Endothelial cell of umbilical vein (primary cell): Measurements from ENCODE around the gene RAD51B. TPM values are rescaled to one million over a fixed set of nuclear protein-coding genes. Genes with fewer than 3 reads are reported as not detected.

ENCODE experiments used
- BruUV-seq: library from RNA; stranded (reverse); fragments of 400-500 nt; replicated peaks from 2 replicates; lab custom pipeline; 2021; lab: Mats Ljungman, UMichigan
- CTCF ChIA-PET: fragments of 300-600, 350-600 bp; sonication (Branson Sonifier 250); formaldehyde crosslinking; loops from one replicate; lab custom pipeline; 2021; ENCODE audit warnings: antibody characterized with exemption, inconsistent platforms; lab: Charles Lee
- POLR2A ChIA-PET: fragments of 300-600, 350-600 bp; sonication (Branson Sonifier 250); formaldehyde crosslinking; loops from one replicate; lab custom pipeline; 2021; ENCODE audit warnings: antibody characterized with exemption, inconsistent platforms; lab: Charles Lee
- DNase-seq: peaks from one replicate; pipeline ENCODE4 v3.0.0-alpha.2; 2011; ENCODE audit warnings: low read depth, low spot score
- FAIRE-seq: peaks from 2 replicates; lab custom pipeline; 2011; peaks lifted over from hg19 to GRCh38; lab: Jason Lieb, UNC
- H2AFZ ChIP-seq: 2 replicates; pipeline ENCODE4 v1.6.0; 2012; ENCODE audit warnings: low read depth, low read length, control low read depth, inconsistent platforms
- H3K27ac ChIP-seq: 2 replicates; pipeline ENCODE4 v1.5.1; 2011; ENCODE audit warnings: low read depth, mild to moderate bottlenecking, control low read depth, low read length, moderate library complexity; ENCODE audit not compliant: insufficient read depth
- H3K27me3 ChIP-seq, 2 experiments: 2 replicates each; pipeline versions ENCODE4 v1.6.0 to v1.6.1; 2011; ENCODE audit warnings: low read length in 2 of 2, mixed read lengths in 1 of 2; ENCODE audit not compliant: control insufficient read depth in 2 of 2, insufficient read depth in 2 of 2
- H3K36me3 ChIP-seq, 2 experiments: 2 replicates in 1 of 2; 3 replicates in 1 of 2; pipeline ENCODE4 v1.5.1; 2011; ENCODE audit warnings: low read length in 2 of 2, mild to moderate bottlenecking in 1 of 2, moderate library complexity in 1 of 2; ENCODE audit not compliant: control insufficient read depth in 2 of 2, insufficient read depth in 2 of 2; ENCODE audit errors: extremely low read depth in 1 of 2
- H3K4me1 ChIP-seq: 3 replicates; pipeline ENCODE4 v1.5.1; 2011; ENCODE audit warnings: mild to moderate bottlenecking, low read length; ENCODE audit not compliant: control insufficient read depth, insufficient read depth; ENCODE audit errors: extremely low read depth
- H3K4me2 ChIP-seq: 2 replicates; pipeline ENCODE4 v1.6.1; 2011; ENCODE audit warnings: low read length, control low read depth, mixed read lengths; ENCODE audit not compliant: insufficient read depth
- H3K4me3 ChIP-seq, 3 experiments: fragments of 200-600 bp in 1 of 3; sonication (generic), shearing (Covaris generic) in 1 of 3; replicated peaks in 1 of 3; 2 replicates each; pipeline ENCODE4 v1.5.1; 2011 to 2016; ENCODE audit warnings: control low read depth in 3 of 3, low read length in 3 of 3, mild to moderate bottlenecking in 2 of 3, inconsistent platforms in 1 of 3, low read depth in 1 of 3, moderate library complexity in 1 of 3; ENCODE audit not compliant: insufficient read depth in 1 of 3
- H3K79me2 ChIP-seq: 2 replicates; pipeline ENCODE4 v1.6.0; 2012; ENCODE audit warnings: low read length, inconsistent platforms; ENCODE audit not compliant: control insufficient read depth, insufficient read depth
- H3K9ac ChIP-seq: replicated peaks from 2 replicates; pipeline ENCODE3; 2011; ENCODE audit warnings: low read length, control low read depth; ENCODE audit not compliant: insufficient read depth; ENCODE audit errors: extremely low read depth
- H3K9me1 ChIP-seq: replicated peaks from 3 replicates; pipeline ENCODE4 v1.6.0; 2011; ENCODE audit warnings: mild to moderate bottlenecking, low read length; ENCODE audit not compliant: control insufficient read depth, insufficient read depth; ENCODE audit errors: extremely low read depth
- H3K9me3 ChIP-seq: replicated peaks from 2 replicates; pipeline ENCODE4 v1.5.1; 2012; ENCODE audit warnings: low read length, inconsistent platforms; ENCODE audit not compliant: control insufficient read depth, insufficient read depth
- H4K20me1 ChIP-seq: replicated peaks from 2 replicates; pipeline ENCODE3; 2011; ENCODE audit warnings: mild to moderate bottlenecking, low read length; ENCODE audit not compliant: control insufficient read depth, insufficient read depth; ENCODE audit errors: extremely low read depth
- EZH2 ChIP-seq: IDR thresholded peaks from 2 replicates; pipeline ENCODE4 v1.6.1; 2012; ENCODE audit warnings: borderline replicate concordance, low read depth, mild to moderate bottlenecking, moderate library complexity, low read length, inconsistent platforms; ENCODE audit not compliant: severe bottlenecking
- FOS ChIP-seq: IDR thresholded peaks from 2 replicates; pipeline ENCODE4 v1.6.1; 2011; ENCODE audit warnings: mild to moderate bottlenecking, low read length, moderate library complexity, borderline replicate concordance; ENCODE audit not compliant: insufficient read depth
- GATA2 ChIP-seq: IDR thresholded peaks from 2 replicates; pipeline ENCODE4 v1.7.0; 2011; ENCODE audit warnings: low read depth, mild to moderate bottlenecking, moderate library complexity, mixed read lengths, low read length; ENCODE audit not compliant: insufficient read length, insufficient read depth
- JUN ChIP-seq: IDR thresholded peaks from 2 replicates; pipeline ENCODE4 v1.6.1; 2011; ENCODE audit warnings: borderline replicate concordance, low read depth; ENCODE audit not compliant: insufficient read length, insufficient read depth
- MYC ChIP-seq: IDR thresholded peaks from one replicate; pipeline ENCODE4 v1.6.1; 2011; ENCODE audit warnings: mild to moderate bottlenecking, low read depth, low read length
- POLR2A ChIP-seq: IDR thresholded peaks from 2 replicates; pipeline ENCODE4 v1.6.1; 2012; ENCODE audit warnings: low read depth, mild to moderate bottlenecking, control low read depth, low read length
- POLR2AphosphoS5 ChIP-seq: IDR thresholded peaks from 2 replicates; pipeline ENCODE4 v1.6.1; 2012; ENCODE audit warnings: low read depth, mild to moderate bottlenecking, control low read depth, low read length, moderate library complexity; ENCODE audit not compliant: insufficient read depth
- dilution Hi-C: fragments of 300-500 bp; cut with MboI; formaldehyde crosslinking; loops from one replicate; pipeline ENCODE4 v1.15.0; 2019; ENCODE audit warnings: low sequenced_read_pairs; ENCODE audit not compliant: extremely low pct_ligation_motif_present
- intact Hi-C: fragments of 100-400 bp; cut with micrococcal nuclease; formaldehyde crosslinking; loops from one replicate; pipeline ENCODE4 v1.10.0; 2022
- polyA plus RNA-seq, 4 experiments: library from polyadenylated mRNA; depleted of rRNA in 3 of 4; stranded (reverse) in 3 of 4; unstranded in 1 of 4; fragments of >200 nt; gene quantifications; 2 replicates each; pipeline versions ENCODE4 v1.2.1 to v1.2.3, GENCODE V29; 2011 to 2012; ENCODE audit warnings: missing spikeins in 1 of 4
- total RNA-seq: library from RNA; stranded (reverse); gene quantifications from 2 replicates; pipeline ENCODE4 v1.2.3, GENCODE V29; 2021
- TF ChIP-seq, protein P1 (sequence below): IDR thresholded peaks from 2 replicates; pipeline ENCODE4 v1.6.1; 2011; ENCODE audit not compliant: insufficient read depth, insufficient read length
- TF ChIP-seq, protein P2 (sequence below), 2 donors: IDR thresholded peaks; 1 replicate in 1 of 2; 2 replicates in 1 of 2; pipeline ENCODE4 v1.5.1; 2011; ENCODE audit warnings: low read length in 2 of 2, mild to moderate bottlenecking in 2 of 2, moderate library complexity in 2 of 2, control low read depth in 1 of 2, inconsistent platforms in 1 of 2, low read depth in 1 of 2; ENCODE audit not compliant: insufficient read depth in 1 of 2; ENCODE audit errors: extremely low read depth in 1 of 2

Gene RAD51B
- total and polyA plus RNA-seq, 2 donors (not counting 3 experiments of a cell fraction or from before 2014, with no cell fraction given), result 3.9 to 19.0 TPM

DNA sequence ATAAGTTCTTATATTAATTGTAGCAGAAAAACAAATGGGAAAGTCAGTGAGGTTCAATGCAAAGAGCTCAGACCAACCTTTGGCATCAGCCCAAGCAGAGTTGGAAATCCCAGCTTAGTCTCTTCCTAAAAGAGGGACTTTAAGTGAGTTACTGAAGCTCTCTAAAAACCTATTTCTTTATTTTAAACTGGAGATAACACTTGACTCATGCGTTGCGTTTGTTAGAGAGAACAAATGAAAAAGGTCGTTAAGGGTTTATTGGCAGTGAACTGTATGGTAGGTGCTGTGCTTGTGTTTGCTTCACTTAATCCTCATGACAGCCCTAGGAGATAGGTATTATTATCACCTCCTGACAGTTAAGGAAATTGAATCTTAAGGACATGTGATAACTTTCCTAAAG is 396.5 kb downstream of the RAD51B start:
- intact Hi-C loops (no loop called here), dilution Hi-C loops (no loop called here)
- ChIA-PET CTCF (interaction anchor here (0.9 to 1.1 kb wide), 2 partner anchors 12 to 16 kb away, joined by 3 read pairs; no protein-coding TSS in a partner anchor), POLR2A (no interaction called here)
- no peak overlapping the region for H2AFZ ChIP-seq
- H3K27me3 ChIP-seq, result no peaks in the 10 kb centered on the region
- no peaks in the 10 kb centered on the region for H3K79me2 ChIP-seq
- H3K9me1 ChIP-seq, result no peaks in the 10 kb centered on the region
- DNase-seq (no peak), FAIRE-seq (no peak)
- H3K4me3 ChIP-seq, result no peak overlapping the region
- no peak overlapping the region for H3K4me2 ChIP-seq
- no TSS peak for BruUV-seq
- no peaks in the 10 kb centered on the region for H3K36me3 ChIP-seq
- no peak overlapping the region for H3K9ac ChIP-seq
- H3K4me1 ChIP-seq, result peaks cover under 1% of the 10 kb centered on the region
- no peak for TF ChIP-seq GATA2
- H3K9me3 ChIP-seq, result no peaks in the 10 kb centered on the region
- H3K27ac ChIP-seq, result no peak overlapping the region
- no peaks in the 10 kb centered on the region for H4K20me1 ChIP-seq

GRCh38 chr14:68216957-68217356 is 397.4 kb downstream of the RAD51B start:
- POLR2A ChIA-PET, result no interaction called here
- FAIRE-seq, result no peak
- Histone ChIP-seq H3K9ac (no peak overlapping the region), H3K79me2 (no peaks in the 10 kb centered on the region), H3K27ac (no peak overlapping the region), H3K4me2 (no peak overlapping the region), H3K4me3 (no peak overlapping the region), H3K36me3 (no peaks in the 10 kb centered on the region), H3K4me1 (no peaks in the 10 kb centered on the region), H2AFZ (no peak overlapping the region), H3K9me1 (no peaks in the 10 kb centered on the region), H3K27me3 (no peaks in the 10 kb centered on the region), H3K9me3 (no peaks in the 10 kb centered on the region), H4K20me1 (no peaks in the 10 kb centered on the region)
- CTCF ChIA-PET, result no interaction called here
- intact Hi-C loops, result no loop called here
- dilution Hi-C loops, result no loop called here
- DNase-seq, result no peak
- no TSS peak for BruUV-seq
- no peak for TF ChIP-seq POLR2AphosphoS5
- TF ChIP-seq MYC, result no peak
- no peak for TF ChIP-seq GATA2
- TF ChIP-seq JUN, result no peak
- TF ChIP-seq EZH2, result no peak
- TF ChIP-seq, protein P1, sequence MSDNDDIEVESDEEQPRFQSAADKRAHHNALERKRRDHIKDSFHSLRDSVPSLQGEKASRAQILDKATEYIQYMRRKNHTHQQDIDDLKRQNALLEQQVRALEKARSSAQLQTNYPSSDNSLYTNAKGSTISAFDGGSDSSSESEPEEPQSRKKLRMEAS, result no peak
- TF ChIP-seq FOS, result no peak
- TF ChIP-seq POLR2A, result no peak
- TF ChIP-seq, protein P2, sequence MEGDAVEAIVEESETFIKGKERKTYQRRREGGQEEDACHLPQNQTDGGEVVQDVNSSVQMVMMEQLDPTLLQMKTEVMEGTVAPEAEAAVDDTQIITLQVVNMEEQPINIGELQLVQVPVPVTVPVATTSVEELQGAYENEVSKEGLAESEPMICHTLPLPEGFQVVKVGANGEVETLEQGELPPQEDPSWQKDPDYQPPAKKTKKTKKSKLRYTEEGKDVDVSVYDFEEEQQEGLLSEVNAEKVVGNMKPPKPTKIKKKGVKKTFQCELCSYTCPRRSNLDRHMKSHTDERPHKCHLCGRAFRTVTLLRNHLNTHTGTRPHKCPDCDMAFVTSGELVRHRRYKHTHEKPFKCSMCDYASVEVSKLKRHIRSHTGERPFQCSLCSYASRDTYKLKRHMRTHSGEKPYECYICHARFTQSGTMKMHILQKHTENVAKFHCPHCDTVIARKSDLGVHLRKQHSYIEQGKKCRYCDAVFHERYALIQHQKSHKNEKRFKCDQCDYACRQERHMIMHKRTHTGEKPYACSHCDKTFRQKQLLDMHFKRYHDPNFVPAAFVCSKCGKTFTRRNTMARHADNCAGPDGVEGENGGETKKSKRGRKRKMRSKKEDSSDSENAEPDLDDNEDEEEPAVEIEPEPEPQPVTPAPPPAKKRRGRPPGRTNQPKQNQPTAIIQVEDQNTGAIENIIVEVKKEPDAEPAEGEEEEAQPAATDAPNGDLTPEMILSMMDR (IDR thresholded peaks at IDR 0.05; ENCODE audit: extremely low read depth in 1 of 2, insufficient read depth in 1 of 2, low read depth in 1 of 2, low read length in 2 of 2), result no peak
